ENCODE measurements around the gene C18orf63.

C18orf63 gene

GRCh38 chr18:74337912-74338309, 22.3 kb downstream of the C18orf63 start:
- DNase-seq (ENCODE audit: insufficient read length, low spot score) (no peak), FAIRE-seq (no peak)

GRCh38 chr18:74342416-74343043, 26.9 kb downstream of the C18orf63 start:
- DNase-seq (ENCODE audit: insufficient read length, low spot score), result no peak
- peak; percentile 75 for TF ChIP-seq CTCF (IDR thresholded peaks at IDR 0.05; ENCODE audit: insufficient read depth, missing control alignments)
- FAIRE-seq, result peak; percentile 100

More at GRCh38 chr18:74337912-74338309, 22.3 kb downstream of the C18orf63 start:
- no peak for TF ChIP-seq CTCF (IDR thresholded peaks at IDR 0.05; ENCODE audit: insufficient read depth, missing control alignments)

GRCh38 chr18:74346206-74346605, 30.6 kb downstream of the C18orf63 start:
- FAIRE-seq, result no peak

GRCh38 chr18:74348581-74348980, 32.9 kb downstream of the C18orf63 start:
- no peak for TF ChIP-seq CTCF (IDR thresholded peaks at IDR 0.05; ENCODE audit: insufficient read depth, missing control alignments)
- DNase-seq (ENCODE audit: insufficient read length, low spot score) (no peak), FAIRE-seq (no peak)

More at GRCh38 chr18:74346206-74346605, 30.6 kb downstream of the C18orf63 start:
- DNase-seq (ENCODE audit: insufficient read length, low spot score), result no peak
- TF ChIP-seq CTCF (IDR thresholded peaks at IDR 0.05; ENCODE audit: insufficient read depth, missing control alignments), result no peak

- FAIRE-seq (peak; percentile 53), DNase-seq (ENCODE audit: insufficient read length, low spot score) (no peak)
- TF ChIP-seq CTCF (IDR thresholded peaks at IDR 0.05; ENCODE audit: insufficient read depth, missing control alignments), result no peak
These were observed 35.7 kb downstream of the C18orf63 start for GRCh38 chr18:74351354-74351753.

- FAIRE-seq (no peak), DNase-seq (ENCODE audit: insufficient read length, low spot score) (no peak)
- TF ChIP-seq CTCF (IDR thresholded peaks at IDR 0.05; ENCODE audit: insufficient read depth, missing control alignments), result peak; percentile 64
These were observed 37.6 kb downstream of the C18orf63 start for GRCh38 chr18:74353169-74353775.

GRCh38 chr18:74356959-74357358, 41.3 kb downstream of the C18orf63 start:
- FAIRE-seq, result peak; percentile 41
- TF ChIP-seq CTCF (IDR thresholded peaks at IDR 0.05; ENCODE audit: insufficient read depth, missing control alignments), result no peak
- no peak for DNase-seq (ENCODE audit: insufficient read length, low spot score)

All from D721Med (cell line).